ENCODE measurements around the gene RIN3.

DNA sequence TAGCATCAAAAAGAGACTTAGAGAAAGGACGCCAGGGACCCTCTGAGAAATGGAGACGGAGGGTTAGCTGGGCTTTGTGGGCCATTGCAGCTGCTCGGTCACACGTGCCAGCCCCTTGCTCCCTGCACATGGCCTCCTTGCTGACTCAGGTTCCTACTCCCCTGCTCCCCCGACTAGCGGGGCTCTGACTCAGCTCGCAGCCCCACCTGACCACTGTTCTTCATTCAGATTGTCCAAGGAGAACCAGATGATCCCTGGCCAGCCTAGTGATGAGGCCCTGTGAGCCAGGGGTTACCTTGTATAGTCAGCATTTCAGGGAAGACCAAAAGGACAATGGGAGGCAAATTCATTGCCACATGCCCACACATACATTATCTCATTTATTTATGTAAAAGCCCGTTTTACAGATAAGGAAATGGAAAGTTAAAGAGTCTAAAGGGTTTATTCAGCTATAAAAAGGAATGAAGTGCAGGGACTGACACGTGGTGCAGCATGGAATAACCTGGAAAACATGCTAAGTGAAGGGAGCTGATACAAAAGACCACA lies 131.5 kb downstream of the RIN3 start:
- TF ChIP-seq, protein P1, sequence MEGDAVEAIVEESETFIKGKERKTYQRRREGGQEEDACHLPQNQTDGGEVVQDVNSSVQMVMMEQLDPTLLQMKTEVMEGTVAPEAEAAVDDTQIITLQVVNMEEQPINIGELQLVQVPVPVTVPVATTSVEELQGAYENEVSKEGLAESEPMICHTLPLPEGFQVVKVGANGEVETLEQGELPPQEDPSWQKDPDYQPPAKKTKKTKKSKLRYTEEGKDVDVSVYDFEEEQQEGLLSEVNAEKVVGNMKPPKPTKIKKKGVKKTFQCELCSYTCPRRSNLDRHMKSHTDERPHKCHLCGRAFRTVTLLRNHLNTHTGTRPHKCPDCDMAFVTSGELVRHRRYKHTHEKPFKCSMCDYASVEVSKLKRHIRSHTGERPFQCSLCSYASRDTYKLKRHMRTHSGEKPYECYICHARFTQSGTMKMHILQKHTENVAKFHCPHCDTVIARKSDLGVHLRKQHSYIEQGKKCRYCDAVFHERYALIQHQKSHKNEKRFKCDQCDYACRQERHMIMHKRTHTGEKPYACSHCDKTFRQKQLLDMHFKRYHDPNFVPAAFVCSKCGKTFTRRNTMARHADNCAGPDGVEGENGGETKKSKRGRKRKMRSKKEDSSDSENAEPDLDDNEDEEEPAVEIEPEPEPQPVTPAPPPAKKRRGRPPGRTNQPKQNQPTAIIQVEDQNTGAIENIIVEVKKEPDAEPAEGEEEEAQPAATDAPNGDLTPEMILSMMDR (IDR thresholded peaks at IDR 0.05; ENCODE audit: low read length) = no peak
- TF ChIP-seq EZH2phosphoT487 (IDR thresholded peaks at IDR 0.05; ENCODE audit: low read length) = no peak
- TF ChIP-seq EZH2 (optimal IDR thresholded peaks at IDR 0.05; ENCODE audit: low read depth, low read length) = no peak
